Activated naive CD4-positive, alpha-beta T cell (primary cell): ENCODE results near the gene CFAP410.
"Not testable (repeated sequence)": the region's sequence is repeated elsewhere in the genome, so short reads cannot be mapped to it uniquely, and the experiment has no call there.

Source experiments
- DNase-seq, 4 experiments: peaks; one replicate each; lab custom pipeline; 2025; lab: John Stamatoyannopoulos, UW

The CFAP410 gene

DNA sequence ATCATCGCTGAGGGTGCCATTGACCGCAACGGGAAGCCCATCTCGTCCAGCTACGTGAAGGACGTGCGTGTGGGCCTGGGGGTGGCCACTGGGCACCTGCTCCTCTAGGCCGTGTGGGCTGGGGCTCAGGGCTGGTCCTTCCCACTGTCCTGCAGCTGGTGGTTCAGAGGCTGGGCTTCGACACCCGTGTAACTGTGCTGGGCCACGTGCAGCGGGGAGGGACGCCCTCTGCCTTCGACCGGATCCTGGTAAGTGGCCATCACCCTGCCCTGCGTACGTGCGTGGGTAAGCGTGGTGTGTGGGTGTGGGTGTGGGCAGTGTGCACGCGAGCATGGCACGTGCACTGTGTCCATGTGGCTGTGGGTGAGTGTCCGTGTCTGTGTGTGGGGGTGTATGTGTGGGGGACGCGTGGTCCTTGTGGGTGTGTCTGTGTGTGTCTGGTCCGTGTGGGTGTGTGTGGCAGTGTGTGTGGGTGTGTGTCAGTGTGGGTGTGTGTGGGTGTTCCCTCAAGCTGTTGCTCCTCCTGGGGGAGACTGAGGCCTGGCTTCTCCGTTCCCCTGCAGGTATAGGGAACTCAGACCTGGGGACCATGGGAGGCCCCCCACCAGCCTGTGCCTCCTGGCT is 22.8 kb downstream of the CFAP410 start:
- DNase-seq = no peak

DNA sequence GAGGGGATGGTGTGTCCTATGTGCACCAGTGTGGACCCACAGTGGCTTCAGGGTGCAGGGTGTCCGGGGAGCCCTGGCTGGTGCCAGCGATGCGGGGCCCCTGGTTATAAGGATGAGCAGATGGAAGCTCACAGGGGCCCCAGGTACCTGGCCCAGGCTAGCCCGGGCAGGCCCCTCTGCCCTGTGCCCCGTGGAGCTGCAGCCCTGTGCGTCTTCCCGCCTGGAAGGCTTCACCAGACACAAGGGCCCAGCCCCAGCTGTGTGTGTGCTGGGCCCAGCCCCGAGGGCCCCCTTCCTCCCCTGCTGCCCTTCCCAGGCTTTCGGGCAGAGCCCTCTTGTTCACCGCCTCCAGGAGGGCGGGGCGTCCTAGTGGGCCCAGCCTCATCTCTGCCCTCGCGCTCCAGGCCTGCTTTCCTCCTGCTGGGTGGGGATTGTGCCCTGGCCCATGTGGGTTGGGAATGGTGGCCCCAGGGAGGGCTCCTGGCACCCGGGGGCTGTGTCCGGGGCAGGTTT is 23.4 kb downstream of the CFAP410 start:
- DNase-seq = no peak

DNA sequence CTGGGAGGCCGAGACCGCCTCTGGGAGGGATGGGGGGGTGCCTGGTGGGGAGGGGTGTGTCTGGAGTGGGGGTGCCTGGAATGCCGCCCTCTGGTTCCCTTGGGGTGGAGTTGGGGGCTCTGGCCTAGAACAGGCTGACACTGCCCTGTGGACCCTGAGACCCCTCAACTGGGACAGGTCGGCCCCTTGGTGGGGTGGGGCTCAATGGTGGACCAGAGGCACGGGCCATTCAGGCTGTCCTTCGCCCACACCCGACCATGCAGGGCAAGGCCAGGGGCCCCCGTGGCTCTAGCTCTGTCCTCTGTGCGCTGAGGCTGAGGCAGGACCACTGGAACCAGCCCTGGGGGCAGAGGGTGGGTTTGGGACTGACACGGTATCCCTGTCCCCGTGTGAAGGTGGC is 24.6 kb downstream of the CFAP410 start:
- no peak for DNase-seq

DNA sequence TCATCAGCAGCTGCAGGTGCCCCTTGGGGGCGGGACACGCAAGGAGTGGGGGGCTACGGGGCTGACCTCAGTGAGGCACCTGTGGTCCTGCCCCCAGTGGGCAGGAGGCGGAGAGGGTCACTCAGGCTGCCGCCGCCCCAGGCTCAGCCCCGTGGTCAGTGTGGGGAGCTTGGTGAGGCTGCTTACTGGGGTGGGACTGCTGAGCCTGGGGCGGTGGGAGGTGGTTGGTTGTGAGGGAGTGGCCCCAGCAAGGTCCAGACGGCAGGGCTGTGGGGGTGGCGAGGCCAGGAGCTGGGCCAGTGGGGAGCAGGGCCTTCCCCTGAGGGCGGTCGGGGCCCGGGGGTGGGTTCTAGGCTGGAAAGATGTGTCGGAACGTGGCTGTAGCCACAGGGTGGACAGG is 25.1 kb downstream of the CFAP410 start:
- DNase-seq = no peak

DNA sequence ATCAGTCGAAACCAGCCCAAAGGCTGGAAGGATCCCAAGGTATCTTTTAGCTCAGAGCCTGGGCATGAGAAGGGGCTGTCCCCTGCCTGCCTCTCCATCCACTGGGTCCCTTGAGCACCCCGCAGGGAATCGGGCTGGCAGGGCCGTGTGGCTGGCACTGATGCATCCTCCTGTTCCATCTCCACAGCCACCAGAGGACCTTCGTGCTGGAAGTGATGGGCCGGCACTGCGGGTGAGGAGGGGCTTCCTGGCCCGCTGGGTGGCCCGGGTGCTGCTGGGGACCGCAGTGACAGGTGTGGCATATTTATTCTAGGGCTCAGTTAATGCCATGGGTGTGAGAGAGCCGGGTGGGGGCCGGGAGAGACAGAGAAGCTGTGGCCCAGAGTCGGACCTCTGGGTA is 25.7 kb downstream of the CFAP410 start:
- DNase-seq = no peak

DNA sequence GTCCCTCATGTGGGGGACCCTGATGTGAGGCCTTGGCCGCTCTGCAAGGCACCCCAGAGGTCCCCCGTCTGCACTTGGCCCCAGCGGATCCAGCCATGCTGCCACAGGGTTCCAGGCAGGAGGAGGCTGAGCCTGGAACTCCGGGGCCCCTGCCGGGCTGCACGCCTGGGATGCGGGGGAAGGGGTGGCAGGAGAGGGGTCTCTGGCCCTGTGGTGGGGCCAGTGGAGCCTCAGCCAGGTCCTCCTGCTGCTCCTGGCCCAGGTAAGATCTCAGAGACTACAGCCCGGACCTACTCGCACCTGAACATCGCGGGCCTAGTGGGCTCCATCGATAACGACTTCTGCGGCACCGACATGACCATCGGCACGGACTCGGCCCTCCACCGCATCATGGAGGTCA is 26.5 kb downstream of the CFAP410 start:
- DNase-seq = no peak

DNA sequence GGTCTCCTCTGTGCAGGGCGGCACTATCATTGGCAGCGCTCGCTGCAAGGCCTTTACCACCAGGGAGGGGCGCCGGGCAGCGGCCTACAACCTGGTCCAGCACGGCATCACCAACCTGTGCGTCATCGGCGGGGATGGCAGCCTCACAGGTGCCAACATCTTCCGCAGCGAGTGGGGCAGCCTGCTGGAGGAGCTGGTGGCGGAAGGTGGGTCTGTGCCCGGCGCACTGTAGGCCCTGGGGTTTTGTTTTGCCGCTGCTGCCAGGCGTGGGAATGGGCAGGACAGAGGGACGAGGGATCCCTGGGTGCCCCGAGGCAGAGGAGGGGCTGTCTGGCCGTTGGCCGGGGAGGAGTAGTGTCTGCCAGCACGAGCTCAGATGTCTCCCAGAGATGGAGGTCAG is 27.1 kb downstream of the CFAP410 start:
- no peak for DNase-seq

DNA sequence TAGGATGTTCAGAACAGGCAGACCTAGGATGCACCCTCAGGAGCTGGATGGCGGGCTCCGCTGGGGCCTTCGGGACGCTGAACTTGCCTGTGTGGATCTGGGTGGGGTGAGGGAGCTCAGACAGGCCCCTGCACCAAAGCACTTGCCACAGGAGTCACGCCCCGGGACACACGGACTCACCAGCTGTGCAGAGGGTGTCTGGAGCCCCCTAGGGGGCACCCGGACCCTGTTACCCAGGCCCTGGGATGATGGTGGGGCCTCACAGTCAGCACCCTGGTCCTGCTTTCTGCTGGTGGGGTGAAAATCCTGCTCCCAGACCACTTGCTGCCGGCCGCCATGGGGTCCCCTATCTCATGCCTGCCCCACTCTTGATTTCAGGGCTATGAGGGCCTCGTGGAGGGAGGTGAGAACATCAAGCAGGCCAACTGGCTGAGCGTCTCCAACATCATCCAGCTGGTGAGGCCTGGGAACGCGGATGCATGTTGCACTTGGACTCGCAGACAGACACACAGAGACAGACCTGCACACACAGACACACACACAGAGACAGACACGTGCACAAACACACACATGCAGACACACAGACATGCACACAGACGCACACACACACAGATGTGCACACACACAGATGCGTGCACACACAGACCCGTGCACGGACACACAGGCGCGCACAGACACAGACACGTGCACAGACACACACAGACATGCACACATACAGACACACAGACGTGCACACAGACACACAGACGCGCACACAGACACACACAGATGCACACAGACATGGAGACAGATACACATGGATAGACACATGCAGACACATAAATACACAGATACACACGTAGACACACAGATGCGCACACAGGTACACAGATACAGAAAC is 28.3 kb downstream of the CFAP410 start:
- no peak for DNase-seq

DNA sequence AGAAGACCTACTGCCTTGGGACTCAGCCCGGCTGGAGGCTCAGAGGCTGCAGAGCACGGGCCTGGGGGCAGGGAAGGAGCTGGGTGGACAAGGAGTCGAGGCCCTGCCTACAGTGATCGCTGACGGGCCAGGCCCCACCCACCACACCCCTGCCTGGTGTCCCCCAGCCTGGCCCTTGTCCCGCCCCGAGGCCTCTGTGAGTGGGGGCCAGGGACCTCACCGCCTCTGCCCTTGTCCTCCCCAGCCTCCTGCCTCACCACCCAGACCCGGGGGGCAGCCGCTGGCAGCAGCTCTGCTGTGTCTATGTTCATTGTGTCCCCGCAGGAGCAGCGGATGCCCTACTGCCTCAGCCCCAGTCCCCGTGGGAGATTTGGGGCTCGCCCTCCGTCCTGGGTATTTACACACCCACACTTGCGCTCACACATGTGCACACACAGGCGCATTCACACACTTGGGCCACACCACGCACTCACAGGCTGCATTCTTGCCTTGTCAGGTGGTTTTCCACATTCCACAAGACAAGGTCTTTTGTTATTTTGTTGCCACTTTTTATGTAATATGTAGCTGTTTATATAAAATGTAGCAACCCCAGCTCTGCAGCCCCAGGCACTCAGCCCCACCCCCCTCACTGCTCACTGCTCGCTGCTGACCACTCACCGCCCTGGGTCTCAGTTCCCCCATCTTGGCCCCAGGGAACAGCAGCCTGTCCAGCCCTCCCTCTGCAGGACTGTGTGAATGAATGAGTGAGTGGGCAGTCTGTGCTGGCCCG is 32.1 kb downstream of the CFAP410 start:
- DNase-seq = no peak

DNA sequence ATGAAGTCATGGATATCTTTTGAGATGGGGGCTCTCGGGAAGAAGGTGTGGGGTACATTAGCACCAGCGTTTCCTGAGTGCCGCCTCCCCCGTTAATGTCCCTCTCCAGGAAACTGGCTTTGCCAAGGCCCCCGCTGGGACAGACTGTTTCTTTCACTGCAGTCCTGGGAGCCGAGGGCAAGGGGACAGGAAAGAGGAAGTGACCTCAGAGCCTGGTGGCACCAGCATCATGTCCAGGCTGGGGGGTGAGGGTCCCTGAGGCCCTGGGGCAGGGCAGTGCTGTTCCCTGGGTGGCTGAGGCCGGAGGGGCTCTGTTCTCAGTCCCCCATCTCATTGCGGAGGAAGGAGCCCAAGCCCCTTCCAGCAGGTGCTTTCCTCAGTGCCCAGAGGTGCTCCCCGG is 33.5 kb downstream of the CFAP410 start:
- DNase-seq = no peak

DNA sequence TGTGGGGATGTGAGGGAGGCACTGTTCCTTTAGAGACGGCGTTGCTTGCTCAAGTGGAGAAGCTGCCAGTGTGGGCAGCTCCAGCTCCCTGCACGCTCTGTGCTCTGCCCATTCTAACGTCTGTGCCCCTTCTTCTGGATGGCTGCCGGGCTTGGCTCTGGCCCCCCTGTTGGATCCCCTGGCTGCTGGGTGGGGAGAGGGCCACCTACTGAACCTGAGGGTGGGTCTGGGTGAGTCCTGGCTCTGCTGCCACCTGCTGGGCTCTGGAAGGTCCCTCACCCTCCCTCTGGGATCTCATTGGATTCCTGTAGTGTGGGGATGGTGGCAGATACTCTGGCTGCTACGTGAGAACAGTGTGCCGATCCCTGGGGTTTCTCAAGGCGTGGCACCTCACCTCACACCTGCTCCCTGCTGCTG is 34.3 kb downstream of the CFAP410 start:
- peak in 1 of 4 experiments; percentile 21 for DNase-seq

DNA sequence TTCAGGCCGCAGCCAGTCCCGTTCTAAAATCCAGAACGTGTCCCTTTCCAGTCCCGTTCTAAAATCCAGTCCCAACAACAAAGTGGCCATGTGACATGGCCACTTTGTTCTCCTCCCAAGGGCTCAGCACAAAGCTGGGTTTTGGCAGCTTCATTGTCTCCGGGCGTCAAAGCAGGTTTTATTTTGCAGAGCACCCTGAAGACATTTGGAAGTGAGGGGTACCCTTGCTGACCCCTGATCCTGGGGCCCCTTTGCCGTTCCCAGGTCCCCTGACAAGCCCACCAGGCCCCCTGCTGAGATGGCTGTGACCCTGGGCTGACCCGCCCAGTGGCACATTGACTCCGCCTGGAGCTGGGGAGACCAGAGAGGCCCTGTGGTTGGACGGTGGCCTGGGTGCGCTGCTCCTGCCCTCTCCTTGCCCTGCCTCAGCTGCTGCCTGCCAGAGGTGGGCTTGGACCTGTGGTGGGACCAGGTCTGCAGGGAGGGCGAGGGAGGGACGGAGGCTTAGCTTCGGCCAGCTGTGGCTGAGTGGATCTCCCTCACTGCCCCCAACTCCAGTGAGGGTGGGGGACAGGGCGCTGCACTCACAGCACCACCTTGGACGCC is 35.1 kb downstream of the CFAP410 start:
- DNase-seq = no peak

DNA sequence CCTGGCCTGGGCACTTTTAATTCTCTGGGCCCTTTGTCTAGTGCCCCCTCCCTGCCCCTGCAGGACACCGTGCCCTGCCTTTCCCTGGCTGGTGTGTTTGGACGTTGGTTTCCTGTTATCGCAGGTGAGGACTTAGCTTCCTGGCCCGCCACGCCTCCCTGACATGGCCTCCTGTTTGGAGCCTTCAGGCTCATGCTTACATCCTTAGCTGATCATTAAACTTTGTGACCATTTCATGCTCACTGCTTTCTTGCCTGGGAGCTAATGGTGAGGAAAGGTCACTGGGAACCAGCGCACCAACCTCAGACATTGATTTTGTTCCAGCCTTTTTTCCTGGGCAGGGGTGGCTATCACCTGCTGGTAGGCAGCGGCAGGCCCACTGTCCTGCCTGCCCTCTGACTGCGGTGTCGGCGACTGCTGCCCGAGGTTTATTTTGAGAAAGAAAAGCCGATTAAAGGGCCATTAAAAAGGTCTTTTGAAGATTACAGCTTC is 35.7 kb downstream of the CFAP410 start:
- DNase-seq = no peak

DNA sequence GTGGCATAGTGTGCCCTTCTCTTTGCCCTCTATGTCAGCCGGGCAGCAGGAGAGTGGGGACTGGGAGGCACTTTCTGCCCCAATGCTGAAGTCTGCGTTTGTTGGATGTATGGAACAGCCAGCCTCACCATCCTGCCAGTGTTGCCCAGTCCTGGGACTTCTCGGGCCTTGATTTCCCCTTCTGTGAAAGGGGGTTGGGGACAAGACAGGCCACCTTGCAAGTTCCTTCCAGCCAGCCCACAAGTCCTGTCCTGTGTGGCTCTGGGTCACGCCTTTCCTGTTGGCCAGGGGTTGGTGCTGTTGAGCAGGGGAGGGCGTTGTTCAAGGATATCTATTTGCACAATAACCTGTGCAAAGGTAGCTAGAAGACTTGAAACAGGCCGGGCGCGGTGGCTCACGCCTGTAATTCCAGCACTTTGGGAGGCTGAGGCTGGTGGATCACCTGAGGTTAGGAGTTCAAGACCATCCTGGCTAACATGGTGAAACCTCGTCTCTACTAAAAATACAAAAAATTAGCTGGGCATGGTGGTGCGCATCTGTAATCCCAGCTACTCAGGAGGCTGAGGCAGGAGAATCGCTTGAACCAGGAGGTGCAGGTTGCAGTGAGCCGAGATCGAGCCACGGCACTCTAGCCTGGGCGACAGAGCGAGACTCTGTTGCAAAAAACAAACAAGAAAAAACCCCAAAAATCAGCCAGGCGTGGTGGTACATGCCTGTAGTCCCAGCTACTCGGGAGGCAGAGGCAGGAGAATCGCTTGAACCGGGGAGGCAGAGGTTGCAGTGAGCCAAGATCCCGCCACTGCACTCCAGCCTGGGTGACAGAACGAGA is 36.4 kb downstream of the CFAP410 start:
- not testable (repeated sequence) for DNase-seq

DNA sequence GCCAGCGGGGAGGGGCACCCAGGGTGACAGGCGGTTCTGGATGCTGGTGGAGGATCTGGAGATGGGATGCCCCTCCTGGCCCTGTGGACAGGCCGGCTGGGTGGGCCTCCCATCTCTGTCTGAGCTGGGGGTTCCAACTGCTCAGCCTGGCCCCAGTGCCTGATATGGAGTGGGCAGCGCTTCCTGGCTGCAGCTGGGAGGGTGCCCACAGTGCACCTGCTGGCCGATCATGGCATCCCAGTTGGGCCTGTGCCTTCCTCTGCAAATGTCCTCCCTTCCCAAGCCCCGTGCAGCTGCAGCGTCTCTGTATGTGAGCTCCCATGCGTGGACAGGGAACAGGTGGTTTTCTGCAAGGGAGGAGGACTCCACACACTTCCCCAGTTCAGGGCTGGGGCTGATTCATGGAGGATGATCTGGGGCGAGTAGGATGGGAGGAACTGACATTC is 37.2 kb downstream of the CFAP410 start:
- DNase-seq = no peak

DNA sequence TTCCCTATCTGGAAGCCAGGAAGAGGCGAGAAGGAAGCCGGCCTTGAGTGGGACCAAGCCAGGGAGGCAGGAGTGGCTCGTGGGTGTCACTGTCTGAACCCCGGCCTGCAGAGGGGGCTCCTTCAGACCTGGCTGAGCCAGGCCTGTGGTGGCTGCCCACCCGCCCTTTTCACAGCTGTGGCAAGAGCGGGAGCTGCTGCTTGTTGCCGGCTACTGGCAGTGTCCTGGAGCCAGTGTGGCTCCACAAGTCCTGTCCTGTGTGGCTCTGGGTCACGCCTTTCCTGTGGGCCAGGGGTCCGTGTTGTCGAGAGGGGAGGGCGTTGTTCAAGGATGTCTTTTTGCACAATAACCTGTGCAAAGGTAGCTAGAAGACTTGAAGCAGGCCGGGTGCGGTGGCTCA is 38.0 kb downstream of the CFAP410 start:
- no peak for DNase-seq

DNA sequence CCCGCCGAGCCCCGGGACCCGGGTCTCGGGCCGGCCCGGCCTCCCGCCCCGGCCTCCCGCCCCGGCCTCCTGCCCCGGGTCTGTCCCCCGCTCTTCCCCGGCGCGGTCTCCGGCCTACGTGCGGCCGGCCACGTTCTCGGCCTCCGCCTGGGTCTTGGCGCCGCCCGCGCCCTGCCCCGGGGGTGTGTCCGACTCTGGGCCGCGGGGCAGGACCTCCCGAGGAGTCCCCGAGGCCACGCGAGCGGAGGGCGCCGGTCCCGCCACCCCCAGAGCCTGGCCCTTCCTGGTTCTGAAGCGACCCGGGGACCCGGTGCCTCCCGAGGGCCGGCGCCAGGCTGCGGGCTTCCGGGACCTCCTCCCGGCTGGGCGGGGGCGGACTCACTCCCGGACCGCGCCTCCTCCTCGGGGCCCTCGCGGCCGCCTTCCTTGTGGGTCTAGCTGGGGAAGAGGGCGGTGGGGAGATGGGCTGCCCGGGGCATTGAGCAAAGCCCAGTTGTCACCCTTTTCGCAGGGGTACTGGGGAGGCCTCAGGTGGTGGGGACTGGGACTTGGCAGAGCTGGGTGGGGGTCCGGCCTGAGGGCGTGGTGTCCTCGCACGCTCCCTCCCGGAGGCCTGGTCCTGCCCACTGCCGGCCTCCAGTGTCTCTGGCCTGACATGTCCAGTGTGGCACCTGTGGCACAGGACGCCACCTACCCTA is 38.8 kb downstream of the CFAP410 start:
- DNase-seq = peak in 1 of 4 experiments; percentile 38

DNA sequence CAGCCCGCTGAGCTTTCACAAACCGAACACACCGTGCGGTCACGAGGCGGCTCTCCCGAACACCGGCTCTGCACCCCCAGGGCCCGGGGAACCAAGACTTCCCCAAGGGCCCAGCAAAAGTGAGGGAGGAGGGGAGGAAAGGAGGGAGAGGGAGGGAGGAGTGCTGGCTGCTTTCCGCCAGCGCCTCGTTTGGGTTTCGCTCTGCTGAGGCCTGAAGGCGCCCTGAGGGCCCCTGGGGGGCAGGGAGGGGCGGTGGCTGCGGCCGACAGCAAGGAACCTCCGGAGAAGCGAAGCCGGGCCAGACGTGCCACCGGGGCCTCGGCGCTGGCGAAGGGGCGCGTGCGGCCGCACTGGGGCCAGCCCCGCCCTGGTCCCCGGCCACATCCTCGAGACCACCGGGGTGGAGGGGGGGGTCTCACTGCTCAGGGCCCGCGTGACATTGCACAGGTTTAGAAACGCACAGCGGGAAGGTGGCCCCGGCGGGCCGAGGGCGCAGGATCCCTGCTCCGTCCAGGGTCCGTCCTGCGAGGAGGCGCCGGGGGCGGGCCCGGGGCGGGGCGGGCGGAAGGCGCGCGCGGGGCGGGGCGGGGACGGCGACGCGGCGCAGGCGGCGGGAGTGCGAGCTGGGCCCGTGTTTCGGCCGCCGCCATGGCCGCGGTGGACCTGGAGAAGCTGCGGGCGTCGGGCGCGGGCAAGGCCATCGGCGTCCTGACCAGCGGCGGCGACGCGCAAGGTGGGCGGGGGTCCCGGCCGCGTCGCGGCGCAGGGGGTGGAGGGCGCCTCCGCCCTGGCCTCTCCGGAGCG is 39.5 kb downstream of the CFAP410 start, which contains the start of gene PFKL:
TSS of gene PFKL (plus strand) at position 596 of the 804 bp plus-strand sequence. CDS start at position 649, 53 bp downstream.
- peak in 1 of 4 experiments; percentile 53 for DNase-seq

DNA sequence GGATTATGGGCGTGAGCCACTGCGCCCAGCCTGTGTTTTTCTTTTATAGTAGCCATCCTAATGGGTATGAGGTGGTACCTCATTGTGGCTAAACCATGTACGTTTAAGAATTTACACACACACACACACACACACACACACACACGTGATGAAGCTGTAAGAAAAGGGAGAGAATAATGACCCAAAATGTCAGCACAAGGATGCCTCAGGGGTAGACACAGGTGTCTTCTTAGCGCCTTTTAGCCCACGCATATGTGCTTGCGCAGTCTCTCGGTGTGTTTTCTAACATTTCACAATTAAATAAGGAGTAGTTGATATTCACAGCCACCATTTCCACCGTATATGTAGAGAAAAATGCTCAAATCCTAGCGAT is 40.1 kb downstream of the CFAP410 start:
- DNase-seq = no peak
